MM.1S (cell line): ENCODE results near the gene NT5DC2.

Source experiments
- DNase-seq: peaks from one replicate; pipeline ENCODE4 v3.0.0-alpha.2; 2015
- H2AFZ ChIP-seq: fragments of 300-600 bp; sonication (generic); 2 replicates; pipeline ENCODE4 v1.6.0; 2016; ENCODE audit warnings: antibody characterized with exemption, low read length
- H3F3A ChIP-seq: fragments of 300-600 bp; sonication (generic); 2 replicates; pipeline ENCODE4 v1.6.1; 2016; ENCODE audit warnings: mild to moderate bottlenecking, antibody characterized with exemption, low read length, moderate library complexity, mixed read lengths; ENCODE audit not compliant: insufficient read depth
- H3K27ac ChIP-seq: fragments of 300-600 bp; sonication (generic); 2 replicates; pipeline ENCODE4 v1.5.1; 2016; ENCODE audit warnings: mild to moderate bottlenecking, low read length
- H3K27me3 ChIP-seq: fragments of 300-600 bp; sonication (generic); replicated peaks from 2 replicates; pipeline ENCODE4 v1.6.0; 2016; ENCODE audit warnings: low read length; ENCODE audit not compliant: insufficient read depth
- H3K36me3 ChIP-seq: fragments of 300-600 bp; sonication (generic); replicated peaks from 2 replicates; pipeline ENCODE4 v1.6.1; 2016; ENCODE audit warnings: mild to moderate bottlenecking, low read length, mixed read lengths; ENCODE audit not compliant: insufficient read depth
- H3K4me1 ChIP-seq: fragments of 300-600 bp; sonication (generic); 2 replicates; pipeline ENCODE4 v1.6.1; 2016; ENCODE audit warnings: low read length, mixed read lengths
- H3K4me2 ChIP-seq: fragments of 300-600 bp; sonication (generic); 2 replicates; pipeline ENCODE4 v1.6.0; 2016; ENCODE audit warnings: low read depth, low read length
- H3K4me3 ChIP-seq: fragments of 300-600 bp; sonication (generic); 2 replicates; pipeline ENCODE4 v1.5.1; 2016; ENCODE audit warnings: low read length, mixed read lengths
- H3K79me2 ChIP-seq: fragments of 300-600 bp; sonication (generic); 2 replicates; pipeline ENCODE4 v1.6.1; 2016; ENCODE audit warnings: mixed run types, low read length, mixed read lengths
- H3K9ac ChIP-seq: fragments of 300-600 bp; sonication (generic); 2 replicates; pipeline ENCODE4 v1.6.1; 2016; ENCODE audit warnings: low read length, mixed read lengths
- H3K9me2 ChIP-seq: fragments of 300-600 bp; sonication (generic); replicated peaks from 2 replicates; pipeline ENCODE4 v1.6.1; 2016; ENCODE audit warnings: mild to moderate bottlenecking, low read length, mixed read lengths; ENCODE audit not compliant: insufficient read depth
- H3K9me3 ChIP-seq: fragments of 300-600 bp; sonication (generic); replicated peaks from 2 replicates; pipeline ENCODE4 v1.6.1; 2016; ENCODE audit warnings: mild to moderate bottlenecking, low read length, mixed read lengths; ENCODE audit not compliant: insufficient read depth
- H4K20me1 ChIP-seq: fragments of 300-600 bp; sonication (generic); 2 replicates; pipeline ENCODE4 v1.6.1; 2016; ENCODE audit warnings: mild to moderate bottlenecking, low read length, moderate library complexity, mixed read lengths; ENCODE audit not compliant: insufficient read depth
- CTCF ChIP-seq: fragments of 300-600 bp; sonication (generic); IDR thresholded peaks from 2 replicates; pipeline ENCODE4 v1.5.1; 2016; ENCODE audit warnings: antibody characterized with exemption, low read length, mixed read lengths
- EZH2 ChIP-seq: fragments of 300-600 bp; sonication (generic); optimal IDR thresholded peaks from 2 replicates; pipeline ENCODE3; 2017; ENCODE audit warnings: low read depth, mild to moderate bottlenecking, antibody characterized with exemption, low read length, mixed read lengths
- EZH2phosphoT487 ChIP-seq: fragments of 300-600 bp; sonication (generic); IDR thresholded peaks from 2 replicates; pipeline ENCODE4 v1.6.1; 2018; ENCODE audit warnings: antibody characterized with exemption, low read length

The NT5DC2 gene

GRCh38 chr3:52492059-52492458 lies 41.6 kb downstream of the NT5DC2 start:
- H3K27ac ChIP-seq: no peak overlapping the region
- TF ChIP-seq EZH2: no peak
- no peak for TF ChIP-seq CTCF
- TF ChIP-seq EZH2phosphoT487: no peak
- no peak overlapping the region for H3K4me2 ChIP-seq
- no peak overlapping the region for H2AFZ ChIP-seq
- no peaks in the 10 kb centered on the region for H3K36me3 ChIP-seq
- H3K4me1 ChIP-seq: no peaks in the 10 kb centered on the region
- H4K20me1 ChIP-seq: no peaks in the 10 kb centered on the region
- H3K4me3 ChIP-seq: no peak overlapping the region
- no peaks in the 10 kb centered on the region for H3K9me2 ChIP-seq
- no peaks in the 10 kb centered on the region for H3K27me3 ChIP-seq
- no peaks in the 10 kb centered on the region for H3F3A ChIP-seq
- H3K79me2 ChIP-seq: no peaks in the 10 kb centered on the region
- H3K9me3 ChIP-seq: no peaks in the 10 kb centered on the region
- DNase-seq: no peak
- no peak overlapping the region for H3K9ac ChIP-seq

GRCh38 chr3:52490939-52491526 lies 42.6 kb downstream of the NT5DC2 start:
- DNase-seq: no peak
- Histone ChIP-seq H3K4me3 (no peak overlapping the region), H3K4me2 (no peak overlapping the region), H4K20me1 (no peaks in the 10 kb centered on the region), H3K36me3 (no peaks in the 10 kb centered on the region), H3K4me1 (no peaks in the 10 kb centered on the region), H3K9me3 (no peaks in the 10 kb centered on the region), H2AFZ (no peak overlapping the region), H3K27ac (no peak overlapping the region), H3K9me2 (no peaks in the 10 kb centered on the region), H3K79me2 (no peaks in the 10 kb centered on the region), H3F3A (no peaks in the 10 kb centered on the region), H3K27me3 (no peaks in the 10 kb centered on the region), H3K9ac (no peak overlapping the region)
- no peak for TF ChIP-seq EZH2
- TF ChIP-seq EZH2phosphoT487: no peak
- TF ChIP-seq CTCF: no peak

GRCh38 chr3:52490035-52490938 lies 43.4 kb downstream of the NT5DC2 start:
- no peak for DNase-seq
- Histone ChIP-seq H2AFZ (no peak overlapping the region), H3K27me3 (no peaks in the 10 kb centered on the region), H3K27ac (no peak overlapping the region), H4K20me1 (no peaks in the 10 kb centered on the region), H3K9ac (no peak overlapping the region), H3K9me3 (no peaks in the 10 kb centered on the region), H3K9me2 (no peaks in the 10 kb centered on the region), H3K79me2 (no peaks in the 10 kb centered on the region), H3K36me3 (no peaks in the 10 kb centered on the region), H3K4me3 (no peak overlapping the region), H3K4me2 (no peak overlapping the region), H3K4me1 (no peaks in the 10 kb centered on the region), H3F3A (no peaks in the 10 kb centered on the region)
- TF ChIP-seq EZH2phosphoT487 (no peak), EZH2 (no peak), CTCF (no peak)
